ENCODE data around the gene TRAPPC14. TPM values are rescaled to one million over a fixed set of nuclear protein-coding genes. Genes with fewer than 3 reads are reported as not detected.

Gene TRAPPC14
- total and polyA plus RNA-seq, 8 donors, result 5.1 to 34.6 (median 10.4) TPM

DNA sequence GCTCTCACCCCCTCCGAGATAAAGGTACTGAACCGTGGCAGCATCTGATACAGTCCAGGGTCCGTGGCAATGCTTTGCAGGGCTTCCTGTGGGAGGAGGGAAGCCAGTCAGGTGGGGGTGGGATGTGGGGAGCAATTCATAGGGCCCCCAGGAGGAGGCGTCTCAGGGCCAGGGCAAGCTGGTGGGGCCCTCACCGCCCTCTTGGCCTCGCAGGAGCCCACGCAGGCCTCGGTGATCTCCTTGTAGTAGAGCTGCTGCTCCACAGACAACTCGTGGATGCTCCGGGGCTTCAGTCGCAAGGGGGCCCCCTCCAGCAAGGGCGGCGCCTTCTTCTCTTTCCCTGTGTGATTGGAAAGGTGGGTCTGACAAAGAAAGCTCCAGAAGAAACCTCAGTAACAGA is 46.6 kb downstream of the TRAPPC14 start:
- no peak for ATAC-seq
- FAIRE-seq, result no peak
- Histone ChIP-seq H3K27me3 (no peaks in the 10 kb centered on the region), H3K27ac (no peak overlapping the region), H3K36me3 (peaks cover 0 to 25% (median 0%) of the 10 kb centered on the region in 3 donors), H3K4me1 (no peaks in the 10 kb centered on the region), H3K9me3 (no peaks in the 10 kb centered on the region), H3K4me3 (no peak overlapping the region)
- intact Hi-C loops (cut with DNase I), result no loop called here
- TF ChIP-seq, protein P1, sequence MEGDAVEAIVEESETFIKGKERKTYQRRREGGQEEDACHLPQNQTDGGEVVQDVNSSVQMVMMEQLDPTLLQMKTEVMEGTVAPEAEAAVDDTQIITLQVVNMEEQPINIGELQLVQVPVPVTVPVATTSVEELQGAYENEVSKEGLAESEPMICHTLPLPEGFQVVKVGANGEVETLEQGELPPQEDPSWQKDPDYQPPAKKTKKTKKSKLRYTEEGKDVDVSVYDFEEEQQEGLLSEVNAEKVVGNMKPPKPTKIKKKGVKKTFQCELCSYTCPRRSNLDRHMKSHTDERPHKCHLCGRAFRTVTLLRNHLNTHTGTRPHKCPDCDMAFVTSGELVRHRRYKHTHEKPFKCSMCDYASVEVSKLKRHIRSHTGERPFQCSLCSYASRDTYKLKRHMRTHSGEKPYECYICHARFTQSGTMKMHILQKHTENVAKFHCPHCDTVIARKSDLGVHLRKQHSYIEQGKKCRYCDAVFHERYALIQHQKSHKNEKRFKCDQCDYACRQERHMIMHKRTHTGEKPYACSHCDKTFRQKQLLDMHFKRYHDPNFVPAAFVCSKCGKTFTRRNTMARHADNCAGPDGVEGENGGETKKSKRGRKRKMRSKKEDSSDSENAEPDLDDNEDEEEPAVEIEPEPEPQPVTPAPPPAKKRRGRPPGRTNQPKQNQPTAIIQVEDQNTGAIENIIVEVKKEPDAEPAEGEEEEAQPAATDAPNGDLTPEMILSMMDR (IDR thresholded peaks at IDR 0.05), result no peak
- DNase-seq, result no peak
- WGBS, 2 donors, result 88 to 89% methylated on average over 10 to 13 of the region's 13 CpGs

DNA sequence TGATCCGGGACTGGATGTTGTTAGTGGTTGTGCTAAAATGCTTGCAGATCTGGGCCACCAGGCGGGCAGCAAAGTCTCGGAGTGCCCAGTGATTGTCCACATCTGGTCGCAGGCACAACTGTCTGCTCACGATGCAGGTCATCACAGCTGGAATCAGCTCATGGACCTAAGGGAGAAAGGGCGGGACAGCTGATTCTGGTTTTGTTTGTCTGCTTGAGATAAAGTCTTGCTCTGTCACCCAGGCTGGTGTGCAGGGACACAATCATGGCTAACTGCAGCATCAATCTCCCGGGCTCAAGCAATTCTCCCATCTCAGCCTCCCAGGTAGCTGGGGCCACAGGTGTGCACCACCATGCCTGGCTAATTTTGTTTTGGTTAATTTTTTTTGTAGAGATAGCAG is 47.4 kb downstream of the TRAPPC14 start:
- H3K4me3 ChIP-seq, result no peak overlapping the region
- WGBS, 2 donors, result 88 to 93% methylated on average over 7 of the region's 7 CpGs
- peaks cover 0 to 25% (median 0%) of the 10 kb centered on the region in 3 donors for H3K36me3 ChIP-seq
- ATAC-seq (no peak), DNase-seq (no peak), FAIRE-seq (no peak)
- no peaks in the 10 kb centered on the region for H3K9me3 ChIP-seq
- no peak overlapping the region for H3K27ac ChIP-seq
- intact Hi-C loops (cut with DNase I), result no loop called here
- no peaks in the 10 kb centered on the region for H3K4me1 ChIP-seq
- TF ChIP-seq, protein P1 (IDR thresholded peaks at IDR 0.05), result no peak
- no peaks in the 10 kb centered on the region for H3K27me3 ChIP-seq

DNA sequence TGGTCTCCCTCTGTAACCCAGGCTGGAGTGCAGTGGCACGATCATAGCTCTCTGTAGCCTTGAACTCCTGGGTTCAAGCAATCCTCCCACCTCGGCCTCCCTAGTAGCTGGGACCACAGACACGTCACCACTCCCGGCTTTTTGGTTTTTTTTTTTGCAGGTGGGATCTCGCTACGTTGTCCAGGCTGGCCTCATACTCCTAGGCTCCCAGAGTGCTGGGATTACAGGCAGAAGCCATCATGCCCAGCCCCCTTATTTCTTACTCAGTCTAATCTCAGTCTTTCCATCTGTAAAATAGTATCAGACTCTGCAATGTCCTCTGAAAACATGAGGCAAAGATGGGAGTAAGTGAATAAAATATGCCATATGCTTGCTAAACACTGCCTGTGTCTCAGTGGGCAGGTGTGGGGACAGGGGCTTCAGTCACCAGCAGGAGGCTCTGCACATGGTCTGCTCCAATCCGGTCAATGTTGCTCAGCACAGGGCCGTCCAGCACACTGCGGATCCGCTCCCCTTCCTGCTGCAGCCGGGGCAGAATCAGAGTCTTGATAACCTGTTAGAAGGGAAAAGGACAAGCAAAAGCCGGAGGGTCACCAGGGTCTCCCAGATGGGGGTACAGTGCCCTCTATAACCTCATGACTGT is 48.9 kb downstream of the TRAPPC14 start:
- H3K27me3 ChIP-seq, result no peaks in the 10 kb centered on the region
- peaks cover 0 to 25% (median 0%) of the 10 kb centered on the region in 3 donors for H3K36me3 ChIP-seq
- H3K4me1 ChIP-seq, result no peaks in the 10 kb centered on the region
- no peak overlapping the region for H3K27ac ChIP-seq
- H3K4me3 ChIP-seq, result no peak overlapping the region
- WGBS, 2 donors, result 93 to 94% methylated on average over 12 of the region's 12 CpGs
- DNase-seq, result no peak
- H3K9me3 ChIP-seq, result no peaks in the 10 kb centered on the region
- ATAC-seq, result no peak
- intact Hi-C loops (cut with DNase I), result no loop called here
- TF ChIP-seq, protein P1 (IDR thresholded peaks at IDR 0.05), result no peak
- no peak for FAIRE-seq

DNA sequence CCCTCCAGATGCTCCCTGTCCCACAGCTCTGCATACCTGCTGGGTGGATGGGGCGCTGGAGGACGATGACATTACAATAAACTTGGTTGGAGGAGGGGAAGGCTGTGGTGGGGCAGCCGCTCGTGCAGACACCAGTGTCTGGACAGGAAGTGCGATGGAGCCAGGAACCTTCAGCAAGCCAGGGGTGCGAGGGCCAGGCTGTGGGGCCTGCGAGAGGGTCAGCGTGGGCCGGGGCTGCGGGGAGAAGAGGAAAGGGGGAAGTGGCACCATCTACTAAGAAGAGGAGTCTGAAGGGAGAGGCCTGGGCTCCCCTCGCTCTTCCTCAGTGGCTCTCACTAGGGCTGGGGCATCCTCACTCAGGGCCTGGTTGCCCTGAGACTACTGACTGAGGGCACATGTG is 50.6 kb downstream of the TRAPPC14 start:
- H3K4me3 ChIP-seq, result no peak overlapping the region
- H3K36me3 ChIP-seq, result peaks cover 0 to 25% (median 0%) of the 10 kb centered on the region in 3 donors
- TF ChIP-seq, protein P1 (IDR thresholded peaks at IDR 0.05), result no peak
- H3K27me3 ChIP-seq, result no peaks in the 10 kb centered on the region
- DNase-seq, result no peak
- no peaks in the 10 kb centered on the region for H3K9me3 ChIP-seq
- no peaks in the 10 kb centered on the region for H3K4me1 ChIP-seq
- no peak overlapping the region for H3K27ac ChIP-seq
- ATAC-seq, result no peak
- no peak for FAIRE-seq
- intact Hi-C loops (cut with DNase I), result no loop called here
- 88 to 91% methylated on average over 11 of the region's 11 CpGs for WGBS, 2 donors

DNA sequence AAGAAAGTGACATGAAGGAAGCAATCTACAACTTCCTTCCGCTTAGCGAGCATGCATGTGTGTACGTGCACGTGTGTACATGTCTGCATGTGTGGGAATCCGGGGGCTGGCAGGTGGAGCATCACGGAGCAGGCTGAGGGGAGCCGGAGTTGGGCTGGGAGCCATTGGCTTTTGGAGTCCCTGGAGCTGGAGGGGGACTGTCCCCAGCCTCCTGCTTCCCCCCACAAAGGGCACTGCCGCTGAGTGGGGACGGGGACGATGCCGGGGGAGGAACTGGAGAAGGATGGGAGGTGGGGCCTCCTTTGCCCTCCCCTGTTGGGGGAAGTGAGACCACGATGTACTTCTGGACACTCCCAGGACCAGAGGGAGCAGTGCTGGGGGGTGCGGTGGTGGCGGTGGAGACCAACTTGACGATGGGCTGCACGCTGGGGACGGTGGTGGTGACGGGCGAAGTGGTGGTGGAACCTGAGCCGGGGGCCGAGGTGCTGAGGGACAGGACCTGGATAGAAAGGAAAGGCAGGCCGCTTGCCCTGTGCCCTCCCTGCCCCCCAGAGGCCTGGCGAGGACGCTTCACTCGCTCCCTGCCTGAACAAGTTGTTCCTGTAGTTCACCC is 51.3 kb downstream of the TRAPPC14 start:
- intact Hi-C loops (cut with DNase I), result no loop called here
- DNase-seq (no peak), FAIRE-seq (no peak), ATAC-seq (no peak)
- WGBS, 2 donors, result 89% methylated on average over 25 of the region's 25 CpGs
- H3K27ac ChIP-seq, result no peak overlapping the region
- H3K27me3 ChIP-seq, result no peaks in the 10 kb centered on the region
- H3K4me1 ChIP-seq, result peaks cover 0 to 4% (median 0%) of the 10 kb centered on the region in 3 donors
- peaks cover 0 to 22% (median 0%) of the 10 kb centered on the region in 3 donors for H3K36me3 ChIP-seq
- no peaks in the 10 kb centered on the region for H3K9me3 ChIP-seq
- TF ChIP-seq, protein P1 (IDR thresholded peaks at IDR 0.05), result no peak
- no peak overlapping the region for H3K4me3 ChIP-seq
